ENCODE measurements around the gene LRPAP1.

LRPAP1 gene

DNA sequence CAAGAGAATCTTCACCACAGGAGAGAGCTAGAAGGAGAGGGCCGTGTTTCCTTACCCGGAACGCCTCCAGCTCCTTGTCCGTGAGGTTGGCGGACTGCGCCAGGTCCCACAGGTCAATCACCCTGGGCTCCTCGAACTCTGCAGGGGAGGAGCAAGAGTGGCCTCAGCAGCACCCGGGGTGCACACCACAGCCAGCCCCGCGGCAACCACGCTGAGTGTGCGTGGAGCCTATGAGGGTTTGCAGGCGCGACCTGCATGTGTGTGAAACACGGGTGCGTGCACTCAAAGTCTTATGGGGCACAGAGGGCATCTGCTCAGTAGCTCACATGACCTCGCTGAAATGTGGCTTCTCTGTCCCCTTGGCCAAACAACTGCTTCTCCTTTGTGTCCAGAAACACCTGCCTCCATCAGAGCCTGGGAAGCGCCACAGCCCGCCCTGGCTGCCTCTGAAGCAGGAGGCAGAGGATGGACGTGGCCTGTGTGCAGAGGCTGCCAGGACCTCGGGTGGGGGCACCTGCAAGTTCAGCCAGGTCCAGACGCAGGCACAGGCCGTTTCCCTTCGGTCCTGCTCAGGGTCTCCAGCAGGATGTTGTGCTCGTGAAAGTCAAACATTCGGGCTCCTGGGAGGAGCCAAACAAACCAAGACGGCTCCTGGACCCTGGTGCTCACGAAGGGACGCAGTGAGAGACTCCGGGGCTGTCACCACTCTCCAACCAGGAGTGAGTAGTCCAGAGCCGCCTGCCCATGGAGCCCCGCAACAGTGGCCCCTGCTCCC lies 16.0 kb downstream of the LRPAP1 start:
- in situ Hi-C loops (cut with MboI; ENCODE audit: low pct_unique_long_range_greater_than_20kb, low sequenced_read_pairs, unreplicated experiment) = no loop called here
- no peak for DNase-seq (ENCODE audit: low spot score)
- TF ChIP-seq, protein P1, sequence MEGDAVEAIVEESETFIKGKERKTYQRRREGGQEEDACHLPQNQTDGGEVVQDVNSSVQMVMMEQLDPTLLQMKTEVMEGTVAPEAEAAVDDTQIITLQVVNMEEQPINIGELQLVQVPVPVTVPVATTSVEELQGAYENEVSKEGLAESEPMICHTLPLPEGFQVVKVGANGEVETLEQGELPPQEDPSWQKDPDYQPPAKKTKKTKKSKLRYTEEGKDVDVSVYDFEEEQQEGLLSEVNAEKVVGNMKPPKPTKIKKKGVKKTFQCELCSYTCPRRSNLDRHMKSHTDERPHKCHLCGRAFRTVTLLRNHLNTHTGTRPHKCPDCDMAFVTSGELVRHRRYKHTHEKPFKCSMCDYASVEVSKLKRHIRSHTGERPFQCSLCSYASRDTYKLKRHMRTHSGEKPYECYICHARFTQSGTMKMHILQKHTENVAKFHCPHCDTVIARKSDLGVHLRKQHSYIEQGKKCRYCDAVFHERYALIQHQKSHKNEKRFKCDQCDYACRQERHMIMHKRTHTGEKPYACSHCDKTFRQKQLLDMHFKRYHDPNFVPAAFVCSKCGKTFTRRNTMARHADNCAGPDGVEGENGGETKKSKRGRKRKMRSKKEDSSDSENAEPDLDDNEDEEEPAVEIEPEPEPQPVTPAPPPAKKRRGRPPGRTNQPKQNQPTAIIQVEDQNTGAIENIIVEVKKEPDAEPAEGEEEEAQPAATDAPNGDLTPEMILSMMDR (IDR thresholded peaks at IDR 0.05; ENCODE audit: extremely low read depth, insufficient read depth, missing control alignments) = no peak

DNA sequence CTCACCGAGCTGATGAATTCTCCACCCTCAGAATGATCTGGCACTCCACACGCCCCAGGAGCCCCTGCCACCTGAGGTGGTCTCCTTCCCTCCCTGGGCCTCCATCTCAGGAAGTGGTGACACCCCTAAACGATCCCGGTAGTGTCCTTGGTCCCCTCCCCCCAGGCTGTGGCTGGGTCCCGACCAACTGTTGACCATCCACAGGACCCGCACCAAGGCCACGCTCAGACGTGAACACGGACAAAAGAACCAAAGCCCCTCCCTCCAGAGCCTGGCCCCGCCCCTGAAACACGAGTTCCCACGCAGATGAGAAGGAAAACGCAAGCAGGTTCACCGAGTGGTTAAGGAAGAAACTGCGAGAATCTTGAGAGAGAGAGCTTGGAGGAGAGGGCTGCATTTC lies 16.6 kb downstream of the LRPAP1 start:
- TF ChIP-seq, protein P1 (IDR thresholded peaks at IDR 0.05; ENCODE audit: extremely low read depth, insufficient read depth, missing control alignments) = no peak
- in situ Hi-C loops (cut with MboI; ENCODE audit: low pct_unique_long_range_greater_than_20kb, low sequenced_read_pairs, unreplicated experiment) = no loop called here
- DNase-seq (ENCODE audit: low spot score) = no peak

DNA sequence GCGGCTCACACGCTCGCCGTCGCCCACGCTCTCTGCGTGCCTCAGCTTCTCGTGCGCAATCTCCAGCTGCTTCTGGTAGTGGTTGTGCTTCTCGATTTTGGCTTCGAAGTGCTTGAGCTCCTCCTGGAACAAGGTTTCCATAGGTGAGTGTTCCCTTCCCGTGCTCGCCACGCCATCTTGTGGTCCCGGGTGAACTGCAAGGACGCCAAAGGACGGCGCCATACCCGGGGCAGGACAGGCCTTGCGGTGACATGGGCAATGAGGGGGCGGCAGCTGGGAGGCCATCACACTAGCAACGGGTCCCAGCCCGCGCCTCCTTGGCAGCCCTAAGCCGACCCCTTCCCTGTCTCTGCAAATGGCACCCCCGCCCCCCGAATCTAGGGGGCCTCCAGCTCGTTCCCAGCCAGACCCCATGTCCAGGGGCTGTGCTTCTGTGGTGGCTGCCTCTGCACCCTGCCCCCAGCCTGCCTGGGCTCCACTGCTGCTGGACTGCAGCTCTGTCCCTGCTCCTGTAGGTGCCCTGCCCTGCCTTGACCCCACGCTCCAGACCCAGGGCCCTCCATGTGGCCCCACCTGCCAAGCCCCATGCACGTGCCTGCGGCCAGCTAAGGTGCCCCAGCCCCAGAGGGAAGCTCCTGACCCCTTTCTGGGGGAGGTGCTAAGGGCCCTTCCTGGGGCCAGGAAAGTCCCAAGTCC lies 17.3 kb downstream of the LRPAP1 start:
- DNase-seq (ENCODE audit: low spot score) = no peak
- TF ChIP-seq, protein P1 (IDR thresholded peaks at IDR 0.05; ENCODE audit: extremely low read depth, insufficient read depth, missing control alignments) = no peak
- in situ Hi-C loops (cut with MboI; ENCODE audit: low pct_unique_long_range_greater_than_20kb, low sequenced_read_pairs, unreplicated experiment) = no loop called here

DNA sequence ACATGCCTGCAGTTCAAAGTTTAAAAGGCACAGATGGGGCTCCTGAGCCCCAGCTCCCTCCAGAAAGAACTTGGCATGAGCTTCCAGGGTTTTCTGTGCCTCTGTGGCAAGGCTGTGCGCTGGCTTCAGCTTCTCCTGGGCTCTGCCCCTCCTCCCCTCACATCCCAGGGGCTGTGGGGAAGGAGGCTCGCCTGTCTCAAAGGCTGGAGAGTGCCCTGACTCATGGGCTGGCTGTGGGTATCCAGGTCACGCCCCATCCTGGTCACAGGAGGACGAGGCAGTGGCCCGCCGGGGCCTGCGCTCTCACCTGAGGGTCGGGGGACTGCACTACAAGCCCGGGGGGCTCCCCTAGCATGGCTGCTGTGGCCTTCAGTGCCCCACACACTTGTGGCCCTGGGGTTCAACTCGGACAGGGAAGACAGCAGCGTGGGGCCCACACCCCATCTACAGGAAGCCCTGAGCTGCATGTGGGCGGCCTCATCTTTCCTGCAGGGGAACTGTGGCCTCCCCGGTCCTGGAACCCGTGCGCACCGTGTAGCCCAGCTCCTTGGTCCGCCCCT lies 17.9 kb downstream of the LRPAP1 start:
- no peak for DNase-seq (ENCODE audit: low spot score)
- TF ChIP-seq, protein P1 (IDR thresholded peaks at IDR 0.05; ENCODE audit: extremely low read depth, insufficient read depth, missing control alignments) = no peak
- in situ Hi-C loops (cut with MboI; ENCODE audit: low pct_unique_long_range_greater_than_20kb, low sequenced_read_pairs, unreplicated experiment) = no loop called here

DNA sequence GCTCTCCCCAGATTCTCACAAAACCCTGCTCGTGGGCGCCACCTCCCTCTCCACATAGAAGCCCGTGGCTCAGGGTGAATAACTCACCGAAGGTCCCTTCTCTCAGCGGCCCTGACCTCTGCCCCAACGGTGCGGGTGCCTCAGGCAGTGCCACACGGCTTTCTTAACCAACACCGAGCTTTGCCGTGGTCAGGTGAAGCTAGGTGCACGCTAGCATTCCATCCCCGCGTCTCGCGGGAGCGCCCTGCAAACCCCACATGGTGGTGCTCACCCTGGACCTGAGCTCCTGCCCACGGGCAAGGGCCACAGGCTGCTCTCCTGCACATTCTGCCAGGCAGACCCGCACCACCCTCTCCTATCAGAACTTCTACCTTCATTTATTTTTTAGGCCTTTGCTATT lies 18.4 kb downstream of the LRPAP1 start:
- in situ Hi-C loops (cut with MboI; ENCODE audit: low pct_unique_long_range_greater_than_20kb, low sequenced_read_pairs, unreplicated experiment) = no loop called here
- TF ChIP-seq, protein P1 (IDR thresholded peaks at IDR 0.05; ENCODE audit: extremely low read depth, insufficient read depth, missing control alignments) = no peak

DNA sequence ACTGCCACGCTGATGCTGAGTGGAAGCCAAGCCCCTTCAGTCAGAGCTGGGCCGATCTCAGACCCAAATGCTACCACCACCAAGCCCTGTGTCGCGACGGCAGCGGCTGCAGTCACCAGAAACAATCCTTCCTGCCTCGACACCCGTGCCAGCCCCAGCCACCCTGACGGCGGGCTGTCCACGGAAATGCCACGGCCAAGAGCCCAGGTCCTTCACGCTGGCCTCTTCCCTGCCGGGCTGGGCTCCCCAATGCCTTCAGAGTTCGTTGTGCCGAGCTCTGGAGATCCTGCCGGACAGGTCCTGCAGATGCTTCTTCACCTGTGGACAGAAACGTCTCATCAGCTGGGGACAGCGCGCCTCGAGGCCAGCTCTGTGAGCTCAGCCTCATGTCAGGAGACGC lies 19.5 kb downstream of the LRPAP1 start:
- in situ Hi-C loops (cut with MboI; ENCODE audit: low pct_unique_long_range_greater_than_20kb, low sequenced_read_pairs, unreplicated experiment) = no loop called here
- DNase-seq (ENCODE audit: low spot score) = no peak
- TF ChIP-seq, protein P1 (IDR thresholded peaks at IDR 0.05; ENCODE audit: extremely low read depth, insufficient read depth, missing control alignments) = no peak

More for the DNA sequence above, 18.4 kb downstream of the LRPAP1 start:
- DNase-seq (ENCODE audit: low spot score) = no peak

Measured in GM13977 (cell line).